Tibial nerve (tissue), 4 donors: Measurements from ENCODE around the gene BLNK. TPM values are rescaled to one million over a fixed set of nuclear protein-coding genes. Genes with fewer than 3 reads are reported as not detected.

Experiments used
- DNase-seq, 2 donors: peaks; one replicate each; pipeline ENCODE4 v3.0.0-alpha.2; 2019; ENCODE audit warnings: low spot score in 2 of 2
- H3K27ac ChIP-seq, 4 donors: fragments of 200-600 bp; sonication (generic) in 3 of 4; one replicate each; pipeline ENCODE4 v1.5.1; 2017 to 2019; ENCODE audit warnings: mild to moderate bottlenecking in 1 of 4
- H3K27me3 ChIP-seq, 2 donors: fragments of 200-600 bp; sonication (generic) in 1 of 2; one replicate each; pipeline versions ENCODE4 v1.5.1 to v1.6.0; 2017 to 2019
- H3K36me3 ChIP-seq, 3 donors: fragments of 200-600 bp; sonication (generic); one replicate each; pipeline ENCODE4 v1.5.1; 2018 to 2019
- H3K4me1 ChIP-seq, 4 donors: fragments of 200-600 bp; sonication (generic) in 3 of 4; one replicate each; pipeline ENCODE4 v1.5.1; 2017 to 2019
- H3K4me3 ChIP-seq, 4 donors: fragments of 200-600 bp; sonication (generic) in 3 of 4; one replicate each; pipeline ENCODE4 v1.5.1; 2017 to 2019; ENCODE audit warnings: mild to moderate bottlenecking in 1 of 4, moderate library complexity in 1 of 4
- H3K9me3 ChIP-seq, 4 donors: fragments of 200-600 bp; sonication (generic) in 3 of 4; one replicate each; pipeline ENCODE4 v1.5.1; 2017 to 2019
- CTCF ChIP-seq, 5 experiments: fragments of 200-600 bp in 3 of 5; fragments of 450-650 bp in 2 of 5; sonication (generic) in 3 of 5; IDR thresholded peaks; one replicate each; pipeline ENCODE4 v1.5.1; 2016 to 2019; ENCODE audit warnings: antibody characterized with exemption in 5 of 5, mild to moderate bottlenecking in 3 of 5, moderate library complexity in 2 of 5
- EP300 ChIP-seq, 2 donors: sonication (generic); formaldehyde crosslinking; IDR thresholded peaks; one replicate each; pipeline ENCODE4 v1.6.1; 2017; ENCODE audit warnings: antibody characterized with exemption in 2 of 2, mild to moderate bottlenecking in 1 of 2
- POLR2A ChIP-seq, 2 donors: fragments of 450-650 bp; IDR thresholded peaks; one replicate each; pipeline ENCODE4 v1.6.1; 2017; ENCODE audit warnings: antibody characterized with exemption in 2 of 2, mild to moderate bottlenecking in 2 of 2, moderate library complexity in 2 of 2
- WGBS, 2 donors: methylation state at CpG; one replicate each; pipeline ENCODE4 v1.1.5; 2018; 5-methylcytosine and 5-hydroxymethylcytosine counted together
- total RNA-seq, 4 donors: library from RNA; depleted of rRNA; stranded (reverse); fragments of >200 nt; gene quantifications; one replicate each; pipeline ENCODE4 v1.1.0, GENCODE V29; 2016

Gene BLNK
- total RNA-seq, 4 donors from 2014 or later = 0.59 to 16.4 (median 6.4) TPM

GRCh38 chr10:96268341-96268909 lies 2.9 kb downstream of the BLNK start:
- Histone ChIP-seq H3K36me3 (no peaks in the 10 kb centered on the region), H3K4me3 (no peak overlapping the region), H3K4me1 (peaks cover 0 to 15% (median 3%) of the 10 kb centered on the region in 4 donors), H3K27me3 (no peaks in the 10 kb centered on the region), H3K9me3 (no peaks in the 10 kb centered on the region), H3K27ac (no peak overlapping the region)
- TF ChIP-seq POLR2A (IDR thresholded peaks at IDR 0.05) (no peak), EP300 (IDR thresholded peaks at IDR 0.05) (no peak), CTCF (IDR thresholded peaks at IDR 0.05) (no peak)
- no peak for DNase-seq
- WGBS, 2 donors = 70 to 82% methylated on average over 2 of the region's 2 CpGs

- Histone ChIP-seq H3K27ac (peak overlapping the region in 2 of 4 donors; percentile 8 to 21), H3K9me3 (no peaks in the 10 kb centered on the region), H3K4me1 (peaks cover 0 to 15% (median 1%) of the 10 kb centered on the region in 4 donors), H3K36me3 (no peaks in the 10 kb centered on the region), H3K27me3 (no peaks in the 10 kb centered on the region), H3K4me3 (peak overlapping the region in 1 of 4 donors; percentile 1)
- no peak for DNase-seq
- 78 to 83% methylated on average over 4 of the region's 4 CpGs for WGBS, 2 donors
- TF ChIP-seq EP300 (IDR thresholded peaks at IDR 0.05) (no peak), CTCF (IDR thresholded peaks at IDR 0.05) (no peak), POLR2A (IDR thresholded peaks at IDR 0.05) (no peak)
These were observed 4.1 kb downstream of the BLNK start for GRCh38 chr10:96267234-96267705.

- H3K27ac ChIP-seq = no peak overlapping the region
- H3K4me3 ChIP-seq = no peak overlapping the region
- no peak for DNase-seq
- H3K9me3 ChIP-seq = no peaks in the 10 kb centered on the region
- no peaks in the 10 kb centered on the region for H3K27me3 ChIP-seq
- H3K4me1 ChIP-seq = peaks cover 0 to 15% (median 0%) of the 10 kb centered on the region in 4 donors
- TF ChIP-seq CTCF (IDR thresholded peaks at IDR 0.05) (no peak), EP300 (IDR thresholded peaks at IDR 0.05) (no peak), POLR2A (IDR thresholded peaks at IDR 0.05) (no peak)
- no peaks in the 10 kb centered on the region for H3K36me3 ChIP-seq
- 73 to 76% methylated on average over 6 of the region's 6 CpGs for WGBS, 2 donors
These were observed 5.1 kb downstream of the BLNK start for GRCh38 chr10:96266118-96266770.

GRCh38 chr10:96264938-96265337 lies 6.4 kb downstream of the BLNK start:
- no peak for DNase-seq
- WGBS, 2 donors = 94 to 96% methylated on average over 4 of the region's 4 CpGs
- TF ChIP-seq CTCF (IDR thresholded peaks at IDR 0.05) = no peak
- TF ChIP-seq POLR2A (IDR thresholded peaks at IDR 0.05) = no peak
- TF ChIP-seq EP300 (IDR thresholded peaks at IDR 0.05) = no peak
- no peaks in the 10 kb centered on the region for H3K9me3 ChIP-seq
- no peaks in the 10 kb centered on the region for H3K27me3 ChIP-seq
- peaks cover 0 to 15% (median 0%) of the 10 kb centered on the region in 4 donors for H3K4me1 ChIP-seq
- H3K36me3 ChIP-seq = no peaks in the 10 kb centered on the region
- H3K27ac ChIP-seq = no peak overlapping the region
- H3K4me3 ChIP-seq = no peak overlapping the region

- WGBS, 2 donors = 62 to 73% methylated on average over 4 of the region's 4 CpGs
- Histone ChIP-seq H3K9me3 (no peaks in the 10 kb centered on the region), H3K27ac (no peak overlapping the region), H3K27me3 (no peaks in the 10 kb centered on the region), H3K4me1 (peaks cover 0 to 15% (median 0%) of the 10 kb centered on the region in 4 donors), H3K36me3 (no peaks in the 10 kb centered on the region), H3K4me3 (no peak overlapping the region)
- TF ChIP-seq EP300 (IDR thresholded peaks at IDR 0.05) (no peak), POLR2A (IDR thresholded peaks at IDR 0.05) (no peak), CTCF (IDR thresholded peaks at IDR 0.05) (no peak)
- DNase-seq = no peak
These were observed 7.7 kb downstream of the BLNK start for GRCh38 chr10:96263669-96264068.
